ENCODE results near the gene ARHGAP15.
"Not testable (repeated sequence)": the region's sequence is repeated elsewhere in the genome, so short reads cannot be mapped to it uniquely, and the experiment has no call there.

Gene ARHGAP15

DNA sequence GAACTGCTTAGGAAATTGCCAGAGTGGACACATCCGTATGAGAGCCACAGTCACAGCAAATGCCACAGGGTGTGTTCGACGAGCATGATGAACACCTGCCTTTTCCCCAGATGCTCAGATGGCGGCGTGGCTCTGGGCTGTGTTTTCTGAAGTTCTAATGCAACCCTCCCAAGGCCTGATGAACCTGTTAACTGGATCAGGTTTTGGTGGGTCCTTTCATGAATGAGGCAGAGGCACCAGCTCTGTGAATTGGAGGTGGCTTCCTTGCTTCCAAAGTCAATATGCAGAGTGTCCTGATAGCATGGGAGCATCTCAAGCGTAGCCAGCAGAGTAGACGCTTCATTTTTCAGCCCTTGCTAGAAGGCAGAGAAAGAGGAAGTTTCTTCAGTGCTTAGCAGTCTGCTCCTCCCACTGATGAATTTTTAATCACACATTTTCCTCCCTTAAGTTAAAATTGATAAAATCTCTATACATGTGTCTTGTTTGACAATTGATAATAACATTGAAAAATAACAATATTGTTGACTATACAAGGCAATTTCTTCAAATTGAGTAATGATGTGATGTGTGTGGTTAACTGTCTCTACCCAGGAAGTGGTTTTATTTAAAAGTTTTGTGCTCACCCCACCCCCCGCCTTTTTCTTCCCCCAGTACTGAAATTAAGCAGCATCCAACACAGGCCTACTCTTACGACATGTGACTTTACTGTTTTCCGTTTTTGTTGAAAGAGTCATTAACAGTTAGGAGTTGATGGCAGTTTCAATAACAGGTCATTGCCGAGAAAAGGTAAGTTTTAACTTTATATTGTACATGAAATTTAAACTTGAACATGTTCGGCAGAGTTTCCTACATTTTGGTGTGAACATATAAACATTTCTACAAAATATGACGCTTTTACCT is at the start of gene ARHGAP15:
Gene ARHGAP15, plus strand, starts transcription at position 739 of the 900 bp plus-strand sequence.
- peak in 3 of 51 donors; percentile 1 to 28 (median 4) for DNase-seq

GRCh38 chr2:143081616-143082015 is 47.6 kb upstream of the ARHGAP15 start:
- DNase-seq: no peak

DNA sequence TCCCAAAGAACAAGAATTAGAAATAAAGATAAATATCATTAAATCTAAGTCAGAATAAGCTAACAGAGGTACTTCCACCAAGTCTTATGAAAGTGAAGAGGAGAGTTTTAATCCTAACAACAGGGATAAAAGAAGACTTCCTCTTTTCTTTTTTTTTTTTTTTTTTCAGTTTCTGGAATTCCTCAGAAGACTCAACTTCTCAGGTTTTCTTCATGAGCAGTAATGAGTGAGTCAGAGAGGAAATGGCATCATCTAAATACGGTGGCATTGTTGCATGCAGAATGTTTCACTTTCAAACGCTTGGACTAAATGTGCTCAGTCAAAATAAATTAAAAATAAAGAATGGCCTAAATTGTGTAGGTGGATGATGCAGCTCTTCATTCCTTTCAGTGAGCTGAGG is 45.6 kb upstream of the ARHGAP15 start:
- no peak for DNase-seq

GRCh38 chr2:143084462-143084861 is 44.8 kb upstream of the ARHGAP15 start:
- no peak for DNase-seq

- no peak for DNase-seq
Measured at GRCh38 chr2:143085125-143085784, 44.0 kb upstream of the ARHGAP15 start.

- no peak for DNase-seq
Measured at GRCh38 chr2:143087033-143087432, 42.2 kb upstream of the ARHGAP15 start.

DNA sequence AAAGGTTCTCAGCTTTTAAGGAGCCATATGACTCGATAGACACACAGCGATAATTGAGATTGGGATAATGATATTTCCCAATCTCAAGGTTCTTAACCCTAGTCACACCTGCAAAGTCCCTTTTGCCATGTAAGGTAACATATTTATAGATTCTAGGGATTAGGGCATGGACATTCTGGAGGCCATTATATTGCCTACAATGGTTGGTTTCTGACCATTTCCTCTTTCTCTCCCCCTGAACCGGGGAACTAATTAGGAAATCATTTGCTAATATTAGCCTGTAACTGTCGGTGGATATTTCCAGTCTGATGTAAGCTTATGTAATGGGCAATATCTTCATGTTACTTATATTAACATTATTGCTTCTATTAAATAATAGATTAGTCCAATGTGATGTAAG is 40.8 kb upstream of the ARHGAP15 start:
- DNase-seq: no peak

DNA sequence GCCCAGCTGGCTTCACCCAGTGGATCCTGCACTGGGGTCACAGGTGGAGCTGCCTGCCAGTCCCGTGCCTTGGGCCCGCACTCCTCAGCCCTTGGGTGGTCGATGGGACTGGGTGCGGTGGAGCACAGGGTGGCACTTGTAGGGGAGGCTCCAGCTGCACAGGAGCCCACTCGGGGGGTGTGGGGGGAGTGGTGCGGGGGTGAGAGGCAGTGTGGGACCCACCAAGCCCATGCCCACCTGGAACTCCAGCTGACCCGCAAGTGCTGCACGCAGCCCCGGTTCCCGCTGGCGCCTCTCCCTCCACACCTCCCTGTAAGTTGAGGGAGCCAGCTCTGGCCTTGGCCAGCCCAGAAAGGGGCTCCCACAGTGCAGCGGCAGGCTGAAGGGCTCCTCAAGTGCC is 39.7 kb upstream of the ARHGAP15 start:
- not testable (repeated sequence) for DNase-seq

- DNase-seq: peak in 32 of 51 donors; percentile 2 to 56 (median 14)
Measured at GRCh38 chr2:143110758-143111428, 18.3 kb upstream of the ARHGAP15 start.

DNA sequence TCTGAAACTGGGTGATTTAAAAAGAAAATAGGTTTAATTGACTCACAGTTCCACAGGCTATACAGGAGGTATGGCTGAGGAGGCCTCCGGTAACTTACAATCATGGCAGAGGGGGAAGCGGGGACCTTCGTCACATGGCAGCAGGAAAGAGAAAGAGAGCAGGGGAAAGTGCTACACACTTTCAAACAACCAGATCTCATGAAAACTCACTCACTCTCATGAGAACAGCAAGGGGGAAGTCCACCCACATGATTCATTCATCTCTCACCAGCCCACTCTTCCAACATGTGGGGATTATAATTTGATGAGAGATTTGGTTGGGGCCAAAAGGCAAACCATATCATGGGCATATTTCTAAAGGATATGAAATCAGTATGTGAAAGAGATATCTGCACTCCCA is 12.0 kb upstream of the ARHGAP15 start:
- no peak for DNase-seq

DNA sequence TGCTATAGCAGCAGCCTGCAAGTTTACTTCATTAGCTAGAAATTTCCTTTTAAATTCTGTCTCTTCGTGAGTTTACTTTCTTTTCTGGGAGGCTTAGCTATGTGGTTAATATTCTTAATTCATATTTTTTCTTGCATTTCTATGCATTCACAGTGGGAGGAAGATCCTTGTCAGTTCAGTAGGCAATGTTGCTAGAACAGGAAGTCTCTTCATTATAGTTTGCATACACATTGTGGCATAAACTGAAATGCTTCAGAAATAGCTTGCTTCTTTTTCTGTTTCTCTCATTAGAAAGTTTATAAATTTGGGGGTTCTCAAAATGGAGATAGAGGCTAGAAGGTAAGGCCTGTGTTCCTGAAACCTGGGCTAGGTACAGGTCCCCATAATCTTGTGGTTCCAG is 8.1 kb upstream of the ARHGAP15 start:
- no peak for DNase-seq

DNA sequence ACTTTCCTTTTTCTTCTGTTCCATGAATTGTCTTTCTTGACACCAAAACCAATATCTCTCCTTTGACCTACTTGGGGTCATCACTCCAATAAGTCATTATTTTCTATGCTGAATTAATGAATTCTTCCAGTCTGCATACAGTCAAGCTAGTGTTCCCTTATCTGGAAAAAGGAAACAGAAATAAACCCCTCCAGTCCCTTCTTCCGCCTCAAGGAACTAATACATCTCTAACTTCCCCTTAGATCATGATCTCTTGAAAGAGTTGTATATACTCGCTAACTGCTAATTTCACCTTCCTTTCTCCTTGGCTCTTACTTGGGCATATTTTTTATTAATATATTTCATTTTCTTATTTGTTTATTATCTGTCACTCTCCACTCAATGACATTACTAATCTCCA is 7.3 kb upstream of the ARHGAP15 start:
- DNase-seq: no peak

- no peak for DNase-seq
Measured at GRCh38 chr2:143123911-143124310, 5.3 kb upstream of the ARHGAP15 start.

DNA sequence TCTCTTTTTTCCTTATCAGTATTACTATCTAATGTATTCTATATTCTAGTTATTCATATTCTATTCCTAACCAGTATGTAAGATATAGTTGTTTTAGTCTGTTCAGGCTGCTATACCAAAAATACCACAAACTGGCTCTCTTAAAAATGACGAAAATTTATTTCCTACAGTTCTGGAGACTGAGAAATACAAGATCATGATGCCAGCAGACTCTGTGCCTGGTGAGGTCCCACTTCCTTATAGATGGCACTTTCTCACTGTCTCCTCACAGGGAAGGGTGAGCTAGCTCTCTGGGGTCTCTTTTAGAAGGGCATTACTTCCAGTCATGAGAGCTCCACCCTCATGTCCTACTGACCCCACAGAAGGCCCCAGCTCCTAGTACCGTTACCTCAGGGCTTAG is 4.8 kb upstream of the ARHGAP15 start:
- no peak for DNase-seq

GRCh38 chr2:143125717-143126116 is 3.5 kb upstream of the ARHGAP15 start:
- DNase-seq: no peak

DNA sequence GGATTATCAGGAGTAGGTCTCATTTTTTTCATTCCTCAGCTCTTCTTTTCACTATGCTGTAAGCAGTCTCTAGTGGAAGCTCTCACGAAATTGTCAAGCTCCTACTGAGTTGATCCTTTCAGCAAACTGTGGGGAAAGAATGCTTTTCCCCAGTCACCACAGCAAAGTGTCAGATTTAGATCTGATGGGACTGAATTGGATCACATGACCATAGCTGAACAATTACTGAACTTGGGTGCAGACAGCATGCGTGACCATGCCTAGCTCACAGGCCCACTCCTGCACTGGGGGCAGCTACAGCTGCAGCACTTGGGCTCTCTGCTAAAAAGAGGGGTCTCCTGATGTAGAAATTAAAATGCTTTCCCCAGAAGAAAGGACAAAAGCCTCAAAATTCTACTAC is 3.1 kb downstream of the ARHGAP15 start:
- no peak for DNase-seq

DNA sequence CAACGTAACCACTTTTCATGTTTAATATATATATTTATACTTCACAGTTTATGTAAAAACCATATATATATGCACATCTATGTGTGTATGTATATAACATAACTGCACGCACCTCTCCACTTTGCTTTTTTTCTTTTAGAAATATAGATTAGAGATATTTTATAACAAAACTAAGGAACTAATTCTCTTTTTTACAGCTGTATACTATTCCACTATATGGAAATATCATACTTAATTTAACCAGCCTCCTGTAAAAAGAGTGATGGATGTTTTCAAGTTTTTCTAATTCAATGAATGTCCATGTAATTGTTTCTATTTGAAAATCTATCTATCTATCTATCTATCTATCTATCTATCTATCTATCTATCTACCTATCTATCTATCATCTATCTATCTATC is 4.6 kb downstream of the ARHGAP15 start:
- no peak for DNase-seq

- no peak for DNase-seq
Measured at GRCh38 chr2:143138292-143138691, 9.1 kb downstream of the ARHGAP15 start.

- no peak for DNase-seq
Measured at GRCh38 chr2:143139835-143140393, 10.7 kb downstream of the ARHGAP15 start.

DNA sequence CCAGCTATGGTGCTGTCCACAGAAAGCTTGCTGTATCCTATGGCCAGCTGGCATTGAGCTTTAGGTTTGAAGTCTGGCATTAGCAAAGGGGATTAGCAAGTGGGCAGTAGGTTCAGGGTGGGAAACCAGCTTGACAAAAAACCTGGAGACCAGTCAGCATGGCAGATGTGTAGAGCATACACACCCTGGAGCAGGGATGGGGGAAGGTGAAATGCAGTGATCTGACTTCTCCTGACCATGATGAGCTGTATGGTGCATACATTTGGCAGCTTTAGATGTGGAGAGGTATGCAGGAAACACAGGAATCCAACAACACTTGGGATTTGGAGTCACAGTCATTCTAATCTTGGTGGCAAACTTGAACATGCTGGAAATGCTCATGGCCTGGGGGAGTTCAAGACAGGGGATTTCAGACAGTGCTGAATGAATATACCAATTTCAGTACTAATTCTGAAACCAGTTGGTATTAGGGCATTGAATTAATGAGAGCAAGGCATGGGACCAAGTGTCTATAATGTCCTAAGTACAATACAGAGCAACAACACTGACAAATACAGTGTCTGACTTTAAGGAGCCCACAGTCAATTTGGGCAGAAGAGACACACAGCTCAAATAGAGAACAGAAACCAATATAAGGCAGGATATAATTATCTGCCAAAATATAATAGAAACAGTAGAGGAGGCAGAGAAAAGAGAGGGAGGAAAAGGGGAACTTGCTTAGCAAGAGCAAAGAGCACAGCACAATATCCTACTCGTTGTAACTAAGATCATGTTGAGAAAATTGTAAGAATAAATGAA is 11.8 kb downstream of the ARHGAP15 start:
- DNase-seq: no peak

DNA sequence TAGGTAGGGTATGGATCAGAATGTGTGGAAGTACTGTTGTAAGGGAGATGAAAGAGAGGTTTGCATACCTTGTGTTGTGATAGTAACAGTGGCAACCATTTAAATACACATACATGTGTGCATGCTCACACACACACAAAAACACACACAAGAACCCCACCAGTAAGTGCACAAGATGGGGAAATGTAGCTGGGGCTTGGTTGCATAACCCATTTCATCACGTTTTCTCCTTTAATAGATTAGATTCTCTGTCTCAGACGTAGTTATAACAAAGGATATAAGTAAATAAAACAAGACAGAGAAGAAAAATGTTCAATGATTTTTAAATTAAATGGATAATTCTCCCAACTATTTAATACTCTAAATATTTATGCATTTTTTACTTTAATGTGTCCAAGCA is 13.4 kb downstream of the ARHGAP15 start:
- DNase-seq: no peak

Measured in hypothalamus (tissue), 51 donors.